HCEC 1CT (cell line): ENCODE measurements around the gene L3MBTL4.
A peak's percentile ranks its signal among the peaks of the same experiment; 100 is the strongest.
"Not testable (repeated sequence)": the region's sequence is repeated elsewhere in the genome, so short reads cannot be mapped to it uniquely, and the experiment has no call there.

ENCODE experiments used
- DNase-seq: peaks from one replicate; pipeline ENCODE4 v3.0.0-alpha.2; 2017

The L3MBTL4 gene

DNA sequence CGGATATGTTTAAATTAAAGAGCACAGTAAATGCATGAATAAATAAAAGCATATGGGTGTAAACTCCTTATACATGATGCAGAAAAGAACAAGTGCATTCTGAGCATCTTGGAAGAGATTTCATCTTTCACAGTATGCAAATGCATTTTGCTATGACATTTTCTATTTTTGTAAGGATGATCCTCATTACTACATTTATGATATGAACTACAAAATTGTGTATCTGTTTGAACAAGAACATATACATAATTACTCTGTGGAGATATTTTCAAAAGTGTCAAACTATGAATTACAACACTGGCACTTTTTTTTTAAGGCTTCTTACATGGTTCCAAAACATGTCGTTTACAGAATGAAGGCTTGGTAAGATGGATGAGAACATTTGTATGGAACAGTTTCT, 335.3 kb downstream of the L3MBTL4 start:
- DNase-seq, result no peak

DNA sequence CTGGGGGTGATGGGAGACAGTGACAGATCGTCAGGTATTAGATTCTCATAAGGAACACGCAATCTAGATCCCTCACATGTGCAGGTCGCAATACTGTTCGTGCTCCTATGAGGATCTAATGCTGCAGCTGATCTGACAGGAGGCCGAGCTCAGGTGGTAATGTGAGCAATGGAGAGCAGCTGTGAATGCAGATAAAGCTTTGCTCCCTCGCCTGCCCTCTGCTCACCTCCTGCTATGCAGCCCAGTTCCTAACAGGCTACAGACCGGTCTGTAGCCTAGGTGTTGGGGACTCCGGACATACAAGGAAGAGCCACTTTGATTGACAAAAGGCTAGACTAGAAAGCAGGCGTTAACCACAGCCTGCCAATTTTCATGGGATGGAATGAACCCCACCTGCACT, 335.8 kb downstream of the L3MBTL4 start:
- no peak for DNase-seq

DNA sequence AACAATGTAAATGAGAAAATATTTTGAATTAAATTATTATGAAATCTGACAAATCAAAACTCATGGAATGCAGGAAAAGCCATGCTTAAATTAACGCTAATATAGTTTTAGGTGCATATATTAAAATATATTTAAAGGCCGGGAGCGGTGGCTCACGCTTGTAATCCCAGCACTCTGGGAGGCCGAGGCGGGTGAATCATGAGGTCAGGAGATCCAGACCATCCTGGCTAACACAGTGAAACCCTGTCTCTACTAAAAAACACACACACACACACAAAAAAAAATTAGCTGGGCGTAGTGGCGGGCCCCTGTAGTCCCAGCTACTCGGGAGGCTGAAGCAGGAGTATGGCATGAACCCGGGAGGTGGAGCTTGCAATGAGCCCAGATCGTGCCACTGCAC, 342.3 kb downstream of the L3MBTL4 start:
- not testable (repeated sequence) for DNase-seq

DNA sequence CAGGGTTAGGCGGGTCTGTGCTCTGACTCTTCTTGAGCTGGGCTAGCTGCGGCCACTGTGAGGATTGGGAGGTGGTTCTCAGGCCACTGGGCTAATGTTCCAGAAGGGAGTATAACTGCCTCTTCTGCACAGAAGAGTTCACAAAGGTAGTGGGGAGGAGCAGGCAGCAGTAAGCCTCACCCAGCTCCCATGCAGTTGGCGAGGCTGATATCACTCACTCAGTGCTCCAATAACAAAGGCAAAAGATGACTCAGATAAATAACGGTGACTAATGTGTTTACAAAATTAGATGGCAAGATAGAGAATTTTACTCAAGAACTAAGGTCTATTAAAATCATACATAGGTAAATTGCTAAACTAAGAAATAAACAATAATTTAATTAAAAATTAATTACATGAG, 345.2 kb downstream of the L3MBTL4 start:
- DNase-seq, result no peak

DNA sequence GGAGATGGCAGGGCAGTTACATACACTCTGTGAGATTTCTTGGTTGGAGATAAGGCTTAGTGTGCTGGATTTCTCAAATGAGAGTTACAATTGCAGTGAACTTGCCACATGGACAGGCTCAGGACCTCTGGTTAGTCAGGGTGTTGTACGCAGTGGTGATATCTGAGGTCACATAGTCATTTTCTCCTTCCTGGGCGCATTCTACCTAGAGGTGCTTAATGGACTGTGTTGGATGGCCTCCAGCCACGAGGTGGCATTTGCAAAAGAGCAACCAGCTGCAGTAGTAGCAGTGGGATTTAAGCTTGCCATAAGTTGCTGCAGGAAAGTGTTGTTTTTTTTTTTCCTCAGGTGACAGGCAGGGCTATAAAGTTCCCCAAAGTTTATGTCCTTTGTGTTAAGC, 345.6 kb downstream of the L3MBTL4 start:
- DNase-seq, result no peak

DNA sequence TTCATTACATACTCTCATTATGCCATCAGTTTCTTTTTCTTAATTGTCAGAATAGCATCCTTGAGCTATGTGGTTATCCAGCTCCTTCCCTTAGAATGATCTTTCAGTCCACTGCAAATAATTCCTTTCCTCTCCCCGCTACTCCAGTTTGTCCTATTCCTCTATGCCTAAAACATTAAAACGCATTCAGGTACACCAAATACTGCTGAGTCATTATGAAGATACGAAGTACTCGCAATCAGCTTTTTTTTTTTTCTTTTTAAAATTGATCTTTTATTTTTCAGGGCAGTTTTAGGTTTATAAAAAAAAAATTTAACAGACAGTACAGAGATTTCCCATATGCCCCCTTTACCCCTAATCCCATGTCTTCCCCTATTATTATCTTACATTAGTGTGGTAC, 354.6 kb downstream of the L3MBTL4 start:
- DNase-seq, result no peak

DNA sequence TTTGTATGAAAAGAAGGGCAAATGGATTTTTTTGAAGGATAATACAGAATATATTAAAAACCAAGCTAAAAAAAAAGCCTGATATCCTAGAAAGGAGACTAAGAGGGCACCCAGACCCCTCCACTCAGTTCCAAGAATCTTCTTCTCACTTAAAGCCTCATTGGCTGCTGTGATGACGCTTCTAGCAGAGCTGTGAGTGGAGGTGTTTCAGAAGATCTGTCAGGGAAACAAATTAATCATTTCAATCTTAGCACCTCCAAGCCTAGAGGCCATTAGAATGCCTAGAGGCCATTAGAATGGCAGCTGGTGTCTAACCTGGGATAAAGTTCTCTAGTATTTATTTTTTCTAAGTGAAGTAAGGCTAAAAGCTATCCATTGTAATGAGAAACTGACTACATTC, 355.2 kb downstream of the L3MBTL4 start:
- DNase-seq, result no peak

DNA sequence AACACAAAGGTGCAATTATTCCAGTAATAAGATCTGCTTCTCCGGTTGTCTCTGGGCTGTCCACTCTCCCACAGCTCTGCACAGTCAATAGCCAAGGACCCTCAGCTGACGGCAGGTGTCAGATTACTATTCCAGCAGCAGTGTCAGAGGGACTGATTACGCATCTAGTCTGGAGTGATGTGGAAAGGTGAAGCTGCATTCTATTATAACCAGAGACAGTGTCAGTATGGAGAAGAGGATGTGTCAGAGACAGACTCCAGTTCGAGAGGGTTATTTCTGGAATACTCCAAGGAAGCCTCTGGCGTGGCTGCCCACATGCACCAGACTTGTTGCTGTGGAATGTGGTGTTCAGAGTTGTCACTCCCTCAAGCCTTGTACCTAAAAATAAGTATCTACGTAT, 355.8 kb downstream of the L3MBTL4 start:
- no peak for DNase-seq

DNA sequence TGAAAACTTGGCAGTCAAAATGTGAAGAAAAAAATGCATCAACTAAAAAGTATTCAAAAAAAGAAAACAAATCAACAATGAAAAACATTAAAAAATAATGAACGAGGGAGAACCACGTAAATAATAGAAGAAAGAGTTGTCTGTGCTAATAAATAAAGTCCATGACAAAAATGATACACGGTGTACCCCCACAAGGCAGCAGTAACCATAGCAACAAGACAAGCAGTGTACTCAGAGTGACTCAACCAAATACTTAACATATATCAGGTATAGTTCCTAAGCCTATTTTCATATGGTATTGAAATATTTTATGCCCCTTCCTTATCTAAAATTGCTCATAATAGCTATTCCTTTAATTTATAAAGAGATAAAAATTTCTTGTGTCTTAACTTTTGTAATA, 357.1 kb downstream of the L3MBTL4 start:
- peak; percentile 43 for DNase-seq

DNA sequence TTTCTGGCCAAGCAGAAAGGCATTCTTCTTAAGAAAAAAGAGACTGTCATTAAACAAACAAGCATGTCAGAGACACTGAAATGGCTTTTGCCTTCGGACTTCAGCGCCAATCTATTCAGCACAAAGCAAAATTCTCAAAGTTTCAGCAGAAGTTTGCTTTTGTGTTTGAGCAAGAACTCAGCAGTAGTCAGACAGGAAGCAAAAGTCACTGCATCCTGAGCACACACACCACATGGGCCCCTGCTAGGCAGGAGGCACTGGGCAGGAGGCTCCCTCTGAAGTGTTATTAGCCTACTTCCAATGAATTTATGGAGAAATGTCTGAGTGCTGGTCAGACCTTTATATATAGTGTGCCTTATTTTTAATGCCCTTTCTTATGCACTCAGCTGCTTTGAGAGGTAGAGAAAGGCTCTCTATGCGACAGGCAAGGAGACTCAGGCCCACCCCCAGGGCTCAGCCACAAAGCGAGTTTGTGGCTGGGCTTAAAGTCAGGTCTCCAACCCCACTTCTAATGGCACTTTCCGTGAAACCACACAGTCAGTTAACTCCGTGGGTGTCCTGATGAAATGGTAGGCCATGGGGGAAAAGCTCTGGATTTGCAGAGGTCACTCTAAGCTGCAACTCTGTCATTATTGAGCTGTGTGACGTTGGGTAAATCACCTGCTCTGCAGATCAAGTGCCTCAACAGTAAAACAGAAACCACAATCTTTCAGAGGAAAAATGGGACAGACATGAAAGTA, 358.4 kb downstream of the L3MBTL4 start:
- DNase-seq, result peak; percentile 65

DNA sequence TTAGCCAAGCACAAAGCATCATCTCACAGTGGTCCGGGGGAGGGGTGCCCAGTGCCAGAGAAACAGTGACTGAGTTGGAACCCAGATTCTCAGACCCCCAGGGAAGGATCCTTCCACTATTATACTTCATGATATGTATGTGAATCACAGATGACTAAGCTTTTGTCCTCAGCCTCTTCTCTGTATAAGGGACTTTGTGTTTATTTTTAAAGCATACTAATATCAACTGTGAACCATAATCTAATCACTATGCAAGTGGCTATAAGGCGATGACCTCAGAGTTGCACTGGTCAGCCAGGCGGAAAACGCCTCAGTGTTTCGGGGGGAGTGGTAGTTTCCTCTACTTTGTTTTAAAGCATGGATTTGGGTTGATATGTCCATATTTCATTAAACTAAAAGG, 359.0 kb downstream of the L3MBTL4 start:
- DNase-seq, result peak; percentile 92

DNA sequence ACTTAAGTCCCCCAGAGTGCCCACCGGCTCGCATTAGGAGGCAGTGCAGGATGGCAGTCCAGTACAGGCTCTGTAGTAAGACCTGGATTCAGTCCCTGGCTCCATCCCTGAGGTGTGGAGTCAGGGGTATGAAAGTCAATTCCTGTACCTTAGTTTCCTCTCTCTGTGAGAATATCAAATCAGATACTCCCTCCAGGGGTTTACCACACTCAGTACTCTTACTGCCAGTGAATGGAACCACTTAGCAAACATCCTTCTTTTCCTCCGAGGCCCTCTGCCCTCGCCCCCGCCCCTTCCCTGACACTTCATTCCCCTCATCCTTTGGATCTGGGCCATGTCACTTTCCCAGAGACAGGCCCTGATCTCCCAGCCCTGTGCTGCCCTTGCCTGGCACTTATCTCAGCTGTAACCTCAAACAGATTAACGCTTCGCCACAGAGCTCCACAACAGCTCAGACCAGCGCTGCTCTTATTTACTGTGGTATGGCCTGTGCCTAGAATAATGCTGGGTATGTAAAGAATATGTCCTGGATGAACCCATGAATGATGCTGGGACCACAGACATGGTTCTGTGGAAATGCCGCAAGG, 360.4 kb downstream of the L3MBTL4 start:
- no peak for DNase-seq

DNA sequence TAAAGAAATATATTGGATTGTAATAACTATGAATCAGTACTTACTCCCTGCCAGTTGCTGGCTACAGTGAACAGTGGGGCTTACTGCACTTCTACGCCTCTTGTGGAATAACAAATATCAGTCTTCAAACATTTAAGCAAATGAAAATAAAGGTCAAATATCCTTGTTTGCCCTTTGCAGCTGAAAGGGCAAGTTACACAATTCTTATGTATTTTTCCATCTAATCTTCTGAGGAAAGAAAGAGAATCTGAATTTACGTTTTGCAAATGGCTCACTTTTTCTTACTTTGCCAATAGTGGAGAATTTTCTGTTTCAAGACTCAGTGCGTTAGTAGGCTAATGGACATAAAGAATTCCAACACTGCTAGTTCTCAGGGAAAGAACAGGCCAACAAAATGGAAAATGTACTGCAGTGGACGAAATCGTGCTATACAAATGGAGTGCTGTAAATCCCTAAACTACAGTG, 362.2 kb downstream of the L3MBTL4 start:
- DNase-seq, result no peak

DNA sequence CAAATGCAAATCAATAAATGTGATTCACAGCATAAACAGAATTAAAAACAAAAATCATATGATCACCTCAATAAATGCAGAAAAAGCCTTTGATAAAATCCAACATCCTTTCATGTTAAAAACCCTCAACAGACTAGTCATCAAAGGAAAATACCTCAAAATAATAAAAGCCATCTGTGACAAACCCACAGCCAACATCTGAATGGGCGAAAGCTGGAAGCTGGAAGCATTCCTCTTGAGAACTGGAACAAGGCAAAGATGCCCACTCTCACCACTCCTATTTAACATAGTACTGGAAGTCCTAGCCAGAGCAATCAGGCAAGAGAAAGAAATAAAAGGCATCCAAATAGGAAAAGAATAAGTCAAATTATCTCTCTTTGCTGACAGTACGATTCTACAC, 367.1 kb downstream of the L3MBTL4 start:
- not testable (repeated sequence) for DNase-seq

DNA sequence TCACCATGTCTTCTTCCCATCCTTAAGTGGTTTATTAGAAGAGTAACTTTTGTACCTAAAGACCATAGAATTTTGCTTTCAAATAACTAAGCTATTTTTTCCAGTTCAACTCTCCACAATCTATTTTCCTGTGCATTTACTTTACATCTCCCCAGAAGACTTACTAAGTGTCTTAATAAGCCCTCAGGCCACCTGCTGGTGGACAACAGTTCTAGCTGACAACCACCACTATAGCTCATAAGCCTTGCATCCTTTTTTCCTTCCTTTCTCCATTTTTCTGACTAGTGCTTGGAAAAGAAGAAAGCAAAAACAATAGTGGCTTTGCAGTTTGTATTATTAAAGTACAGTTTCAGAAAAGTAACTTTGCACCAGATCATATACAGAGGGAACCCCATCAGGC, 369.9 kb downstream of the L3MBTL4 start:
- no peak for DNase-seq

DNA sequence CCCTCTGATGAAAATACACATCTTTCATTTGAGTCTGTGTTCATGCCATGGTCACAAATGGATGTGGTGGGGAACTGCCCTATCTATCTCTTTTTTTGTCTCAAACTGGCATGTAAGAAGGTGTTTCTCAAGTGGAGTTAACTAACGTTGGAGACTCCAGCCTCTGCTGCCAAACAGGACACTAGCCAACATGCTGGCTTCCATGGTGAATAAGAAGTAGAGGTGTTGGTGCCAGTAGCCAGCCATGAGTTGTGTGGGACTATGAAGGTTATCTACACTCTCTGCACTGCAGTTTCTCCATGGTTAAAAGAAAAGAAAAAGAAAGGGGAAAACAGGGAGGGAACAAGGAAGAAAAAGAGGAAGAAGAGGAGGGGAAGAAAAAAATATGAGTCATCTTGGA, 370.4 kb downstream of the L3MBTL4 start:
- DNase-seq, result no peak

DNA sequence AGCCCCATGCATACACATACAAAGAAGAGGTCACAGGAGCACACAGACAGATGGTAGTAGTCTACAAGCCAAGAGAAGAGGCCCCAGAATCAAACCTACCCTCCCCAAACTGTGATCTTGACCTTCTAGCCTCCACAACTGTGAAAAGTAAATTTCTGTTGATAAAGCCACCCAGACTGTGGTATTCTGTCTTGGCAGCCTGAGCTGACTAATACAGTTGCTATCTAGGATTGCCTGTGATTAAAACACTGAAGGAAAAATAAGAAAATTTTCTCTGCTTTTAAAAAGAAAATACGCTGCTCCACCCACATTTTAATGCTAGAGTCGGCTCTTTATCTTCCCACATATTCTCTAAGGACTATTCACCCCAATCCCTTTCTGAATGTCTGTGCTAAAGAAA, 375.7 kb downstream of the L3MBTL4 start:
- no peak for DNase-seq

DNA sequence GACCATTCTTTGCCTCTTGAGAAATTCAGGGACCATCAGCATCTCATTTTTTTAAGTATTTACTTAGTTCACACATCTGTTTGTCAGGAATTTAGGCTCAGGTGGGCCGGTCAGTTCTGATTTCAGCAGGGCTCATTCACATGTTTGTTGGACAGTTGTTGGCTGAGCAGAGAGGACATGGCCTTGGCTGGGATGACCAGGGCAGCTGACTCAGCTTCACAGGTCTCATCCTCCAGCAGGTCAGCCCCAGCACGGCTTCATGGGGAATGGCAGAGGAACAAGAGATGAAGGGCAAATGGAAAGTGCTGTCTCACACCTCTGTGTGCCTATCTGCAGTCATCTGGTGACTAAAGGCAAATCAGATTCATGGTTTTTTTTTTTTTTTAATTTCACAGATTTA, 383.3 kb downstream of the L3MBTL4 start:
- no peak for DNase-seq

DNA sequence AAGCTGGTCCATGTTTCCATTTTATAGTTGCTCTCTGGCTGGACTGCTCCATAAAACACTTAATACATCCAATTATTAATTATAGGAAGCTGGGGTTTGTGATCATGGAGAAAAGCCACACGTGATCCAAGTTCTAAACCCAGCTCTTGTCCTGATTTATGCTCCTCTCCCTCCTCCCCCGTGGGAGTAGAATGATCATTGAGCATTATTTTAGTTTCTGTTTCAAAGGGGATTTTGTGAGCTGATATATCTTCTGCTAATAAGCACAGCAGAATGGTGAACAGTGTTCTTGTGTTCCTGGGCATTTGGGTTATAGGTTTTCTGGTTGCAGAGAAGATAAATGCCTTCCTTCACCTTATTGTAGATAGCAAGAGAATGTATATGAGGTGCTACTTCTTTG, 383.7 kb downstream of the L3MBTL4 start:
- no peak for DNase-seq

DNA sequence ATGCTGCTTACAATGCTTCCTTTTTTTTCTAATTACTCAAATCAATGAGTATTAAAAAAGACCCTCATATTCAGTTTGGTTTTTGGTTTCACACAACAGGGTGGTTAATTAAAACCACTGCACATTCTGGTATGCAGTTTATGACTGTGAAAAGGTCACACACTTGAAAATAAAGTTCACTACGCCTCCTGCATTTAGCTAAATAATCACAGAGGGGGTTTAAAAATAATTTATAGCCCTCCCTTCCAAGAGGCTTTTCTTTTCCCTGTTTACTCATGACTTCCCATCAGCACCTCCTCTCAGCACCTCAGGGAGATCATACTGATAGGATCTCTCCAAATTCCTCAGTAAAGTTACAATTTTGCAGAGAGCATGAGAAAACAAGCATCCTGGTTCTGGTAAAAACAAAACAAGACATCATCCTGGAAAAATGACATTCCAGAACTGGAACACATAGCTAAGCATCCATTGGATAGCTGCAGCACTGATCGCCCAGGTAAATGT, 389.9 kb downstream of the L3MBTL4 start:
- DNase-seq, result no peak

DNA sequence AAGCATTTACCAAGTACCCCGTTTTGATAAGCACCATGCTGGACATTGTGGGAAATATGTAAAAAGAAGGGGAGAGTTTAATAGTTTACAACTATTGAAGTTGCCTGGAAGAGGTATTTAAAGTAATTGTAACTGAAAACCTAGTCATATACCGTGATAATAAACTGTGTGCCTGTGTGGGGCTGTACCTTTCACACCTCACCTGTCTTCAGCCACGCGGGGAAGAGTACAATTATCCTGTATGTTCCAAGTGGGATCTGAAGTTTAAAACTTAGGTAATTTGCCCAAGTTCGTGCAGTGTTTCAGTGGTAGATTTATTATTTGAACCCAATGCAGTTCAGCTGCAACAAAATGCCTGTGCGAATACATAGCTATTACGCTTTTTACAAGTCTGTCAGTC, 391.2 kb downstream of the L3MBTL4 start:
- no peak for DNase-seq

DNA sequence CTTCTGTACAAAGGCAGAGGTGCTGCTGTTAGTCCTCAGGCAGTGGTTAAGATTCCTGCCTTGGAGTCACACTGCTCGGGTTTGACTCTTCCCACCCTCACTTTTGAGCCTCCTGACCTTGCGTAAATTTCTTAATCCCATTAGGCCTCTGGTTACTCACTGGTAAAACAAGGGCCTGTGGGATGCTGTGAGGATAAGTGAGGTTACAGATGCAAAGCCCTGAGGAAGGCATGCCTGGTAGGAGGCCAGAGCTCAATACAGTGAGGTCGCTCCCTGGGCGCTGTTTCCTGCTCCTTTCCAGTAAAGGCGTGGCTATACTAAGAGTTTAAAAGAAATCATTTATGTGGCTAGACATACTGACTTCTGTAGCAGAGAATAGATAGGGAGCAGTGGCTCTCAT, 391.9 kb downstream of the L3MBTL4 start:
- DNase-seq, result no peak

DNA sequence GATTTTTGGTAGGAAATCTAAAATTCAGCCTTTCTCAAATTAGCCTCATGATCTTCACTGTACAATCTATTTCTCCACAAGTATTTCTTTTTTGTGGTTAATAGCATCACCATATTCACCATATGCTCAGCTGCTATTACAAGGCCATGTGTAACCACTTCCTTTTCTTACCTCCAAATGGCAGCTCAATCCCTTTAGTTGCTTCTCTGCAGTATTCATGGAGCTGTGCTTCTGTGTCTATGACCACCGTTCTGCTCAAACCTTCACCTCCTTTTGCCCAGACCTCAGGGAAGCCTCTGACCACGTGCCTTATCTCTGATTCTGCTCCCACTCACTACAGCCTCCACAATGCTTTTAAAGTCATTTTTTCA, 392.7 kb downstream of the L3MBTL4 start:
- no peak for DNase-seq

DNA sequence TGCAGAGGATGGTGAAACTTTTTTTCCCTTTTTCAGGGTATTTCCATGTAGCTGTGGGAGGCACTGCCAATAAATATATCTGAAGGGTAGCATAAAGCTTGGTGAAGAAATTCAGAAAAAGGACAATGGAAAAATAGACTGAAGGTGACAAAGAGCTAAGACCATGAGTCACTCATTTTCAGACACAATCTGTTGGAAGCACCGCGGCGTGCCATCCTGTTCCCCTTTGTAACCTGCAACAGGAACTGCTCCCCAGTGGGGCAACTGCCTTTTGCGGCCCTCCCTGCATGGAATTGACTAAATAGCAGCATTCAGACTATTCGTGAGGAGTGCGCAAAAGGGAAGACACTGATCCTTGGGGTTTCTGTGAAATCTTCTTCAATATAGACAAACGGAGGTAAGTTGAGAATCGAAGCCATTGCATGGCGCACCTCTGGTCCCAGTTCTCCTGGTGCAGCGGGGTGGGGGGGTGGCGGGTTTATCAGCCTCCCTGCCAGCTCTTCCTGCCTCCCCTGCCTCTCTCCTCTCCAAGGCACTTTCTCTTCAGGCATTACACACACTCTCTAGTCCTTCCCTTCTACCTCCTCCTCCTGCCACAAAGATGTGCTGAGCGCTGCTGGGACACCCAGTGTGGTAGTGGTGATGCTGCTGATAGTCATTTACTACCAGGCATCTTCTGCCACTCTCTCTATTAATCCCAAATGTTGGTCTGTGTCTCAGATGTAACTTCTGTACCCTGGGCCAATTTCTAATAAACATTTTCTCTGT, 393.2 kb downstream of the L3MBTL4 start:
- no peak for DNase-seq
